GM21723 (cell line): ENCODE data around the gene DZIP1L.

Source experiments
- ATAC-seq: cut with Tn5 transposase; IDR thresholded peaks from one replicate; pipeline ENCODE4 v1.9.1; 2021; ENCODE audit warnings: mild to moderate bottlenecking, moderate library complexity; ENCODE audit not compliant: unreplicated experiment

DZIP1L gene

DNA sequence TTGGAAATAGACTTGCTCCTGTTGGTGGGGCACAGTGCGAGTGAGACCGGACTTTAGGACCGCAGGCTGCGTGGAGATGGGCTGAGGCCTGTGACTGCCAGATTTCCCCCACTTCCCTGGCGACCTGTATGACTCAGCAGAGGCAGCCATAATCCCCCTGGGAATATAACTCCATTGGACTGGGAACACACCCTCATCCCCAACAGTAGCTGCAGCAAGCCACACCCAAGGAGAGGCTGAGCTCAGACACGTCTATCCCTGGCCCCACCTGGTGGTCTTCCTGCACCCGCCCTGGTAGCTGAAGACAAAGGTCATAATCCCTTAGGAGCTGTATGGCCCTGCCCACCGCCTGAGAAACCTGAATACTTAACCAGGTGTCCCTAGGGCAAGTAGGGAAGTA, 42.6 kb downstream of the DZIP1L start:
- no peak for ATAC-seq

DNA sequence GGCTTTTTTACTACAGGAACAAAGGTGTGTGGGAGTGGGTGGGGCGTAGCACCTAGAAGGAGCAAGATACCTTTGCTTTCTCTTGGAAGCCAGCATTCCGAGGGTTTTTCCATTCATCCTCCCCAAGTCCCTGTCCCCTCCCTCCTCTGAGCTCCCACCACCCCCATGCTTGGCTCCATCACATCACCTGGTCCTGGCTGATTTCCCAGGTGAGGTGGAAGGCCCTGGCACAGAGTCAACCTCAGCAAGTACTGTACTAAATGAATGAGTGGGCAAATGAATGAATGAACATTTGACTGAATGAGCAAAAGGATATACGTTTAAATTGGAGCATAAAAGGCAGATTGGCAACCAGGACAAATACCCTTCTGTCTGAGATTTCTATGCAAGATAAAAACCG, 45.4 kb downstream of the DZIP1L start:
- ATAC-seq, result no peak

DNA sequence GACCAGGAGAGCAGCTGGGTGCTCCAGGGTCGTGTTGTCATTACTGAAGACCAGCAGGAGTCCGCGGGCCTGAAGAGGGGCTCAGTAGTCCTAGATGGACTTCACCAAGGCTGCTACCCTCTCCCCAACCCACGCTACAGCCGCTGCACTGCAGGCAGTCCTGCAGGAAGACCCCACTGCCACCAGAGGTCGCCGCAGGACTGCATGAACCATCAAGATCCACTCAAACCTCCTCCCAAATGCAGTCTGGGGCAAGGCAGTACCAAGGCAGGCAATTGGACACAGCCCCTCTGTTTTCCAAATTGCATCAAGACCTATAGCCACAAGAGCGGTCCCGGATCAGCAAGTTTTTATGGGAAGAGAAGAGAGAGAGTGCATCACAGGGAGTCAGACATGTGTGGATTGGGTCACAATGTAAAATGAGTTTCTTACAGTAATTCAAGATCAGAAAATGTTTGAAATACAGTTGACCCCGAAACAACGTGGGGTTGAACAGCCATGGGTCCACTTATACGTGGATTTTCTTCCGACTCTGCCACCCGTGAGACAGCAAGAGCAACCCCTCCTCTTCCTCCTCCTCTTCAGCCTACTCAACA, 46.7 kb downstream of the DZIP1L start:
- ATAC-seq, result peak; percentile 82

- ATAC-seq, result no peak
Measured at GRCh38 chr3:138068046-138068445, 47.4 kb downstream of the DZIP1L start.

DNA sequence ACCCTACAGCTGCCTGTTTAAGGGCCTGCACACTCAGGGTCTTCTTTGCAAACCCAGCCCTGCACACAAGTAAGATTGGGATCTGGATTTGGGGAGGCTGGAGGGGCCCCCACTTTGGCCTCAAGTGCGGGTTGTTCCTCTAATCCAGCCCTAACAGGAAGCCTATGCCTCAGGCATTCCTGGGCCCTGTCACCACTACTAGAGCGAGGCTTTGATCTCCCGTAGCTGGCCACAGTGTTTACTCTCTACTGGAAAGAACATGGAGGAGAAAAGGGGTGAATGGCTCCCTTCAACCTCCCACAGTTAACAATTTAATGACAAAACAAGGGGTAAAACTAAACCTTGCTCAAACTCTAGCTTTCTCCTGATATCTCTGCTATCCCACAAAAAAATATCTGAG, 48.4 kb downstream of the DZIP1L start:
- no peak for ATAC-seq

- peak; percentile 81 for ATAC-seq
Measured at GRCh38 chr3:138066383-138066782, 49.0 kb downstream of the DZIP1L start.

- ATAC-seq, result peak; percentile 20
Measured at GRCh38 chr3:138065949-138066348, 49.5 kb downstream of the DZIP1L start.

DNA sequence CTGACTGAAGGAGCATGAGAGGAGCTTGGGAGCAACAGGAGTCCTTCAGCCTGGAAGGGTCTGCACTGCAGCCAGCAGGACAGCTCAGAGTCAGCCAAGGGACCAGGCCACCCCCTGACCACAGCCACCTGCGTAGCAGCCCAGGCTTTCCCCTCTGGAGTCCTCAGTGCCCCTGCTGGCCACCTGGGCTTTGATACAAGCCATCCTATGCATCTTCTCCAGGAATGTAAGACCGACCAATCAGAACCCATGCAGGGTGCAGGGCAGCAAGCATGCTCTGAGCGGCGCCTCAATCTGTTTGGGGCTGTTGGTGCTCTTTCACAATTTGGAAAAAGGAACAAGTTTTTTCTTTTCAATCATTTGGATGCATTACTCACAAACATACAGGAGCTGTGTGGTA, 52.0 kb downstream of the DZIP1L start:
- no peak for ATAC-seq

DNA sequence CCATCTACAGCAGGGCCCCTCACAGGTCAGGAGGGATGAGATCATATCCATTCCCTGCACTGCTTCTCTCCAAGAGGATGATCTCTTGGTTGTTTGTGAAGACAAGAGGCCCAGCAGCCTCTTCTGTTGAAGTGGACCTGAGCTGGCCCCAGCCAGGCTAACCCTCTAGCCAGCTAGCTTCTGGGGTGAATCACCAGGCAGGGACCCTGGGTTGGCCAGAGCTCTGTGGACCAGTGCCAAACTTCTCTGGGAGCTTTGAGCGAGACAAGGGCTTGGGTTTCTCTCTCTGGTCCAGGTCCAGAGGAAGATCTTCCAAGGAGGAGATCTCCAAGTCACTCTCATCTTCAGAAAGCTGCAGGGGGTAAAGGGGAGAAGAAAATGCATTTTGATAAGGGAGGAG, 52.8 kb downstream of the DZIP1L start:
- ATAC-seq, result no peak

DNA sequence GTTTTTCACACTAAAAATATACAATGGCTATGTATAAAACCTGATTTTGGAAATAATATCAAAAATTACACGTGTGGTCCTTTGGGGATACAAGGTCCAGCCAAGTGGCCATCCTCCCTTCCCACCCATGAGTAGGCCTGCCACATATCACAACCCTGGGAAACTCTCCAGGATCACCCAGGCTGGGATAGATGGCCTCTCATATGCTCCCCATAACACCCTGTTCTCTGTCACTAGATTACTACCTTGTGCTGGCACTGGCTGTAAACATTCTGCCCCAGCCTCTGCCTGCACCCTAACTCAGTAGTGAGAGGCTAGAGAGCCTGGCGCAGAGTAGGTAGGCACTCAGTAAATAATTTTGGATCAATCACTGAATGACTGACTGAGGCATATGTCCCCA, 53.4 kb downstream of the DZIP1L start:
- ATAC-seq, result no peak

DNA sequence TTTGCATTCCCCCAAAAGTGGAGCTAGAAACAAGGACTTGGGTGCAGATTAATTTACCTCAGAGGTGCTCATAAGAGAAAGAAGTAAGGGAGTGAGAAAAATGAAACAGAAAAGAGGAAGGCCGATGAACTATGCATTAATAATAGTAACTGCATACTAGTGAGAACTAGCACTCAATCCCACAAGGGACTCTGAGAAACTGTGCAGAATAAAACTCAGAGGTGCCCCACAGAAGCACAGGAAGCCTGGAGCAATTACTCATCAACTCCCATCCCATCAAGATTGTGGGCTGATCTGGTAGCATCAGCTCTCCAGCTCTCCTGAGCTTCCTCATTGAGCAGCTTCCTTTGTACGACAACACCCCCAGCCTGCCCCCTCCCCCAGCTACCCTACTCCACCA, 54.6 kb downstream of the DZIP1L start:
- peak; percentile 61 for ATAC-seq

DNA sequence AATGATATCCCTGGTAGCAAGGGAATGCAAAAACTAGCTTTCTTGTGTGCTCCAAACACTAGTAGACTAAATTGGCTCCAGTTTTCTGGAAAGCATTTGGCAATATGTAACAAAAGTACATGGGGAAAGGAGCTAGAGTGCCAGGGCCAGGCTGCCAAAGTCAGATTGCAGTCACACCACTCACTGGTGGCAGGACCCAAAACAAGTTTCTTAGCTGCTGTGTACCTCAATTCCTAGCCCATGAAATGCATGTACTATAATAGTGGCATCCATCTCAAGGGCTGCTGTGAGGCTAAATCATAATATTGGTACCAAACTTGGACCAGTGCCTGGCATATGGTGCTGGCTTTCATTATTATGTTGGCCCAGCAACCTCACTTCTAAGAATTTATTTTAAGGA, 56.1 kb downstream of the DZIP1L start:
- no peak for ATAC-seq

- no peak for ATAC-seq
Measured at GRCh38 chr3:138057384-138057783, 58.0 kb downstream of the DZIP1L start.

GRCh38 chr3:138054057-138054456, 61.4 kb downstream of the DZIP1L start:
- no peak for ATAC-seq

DNA sequence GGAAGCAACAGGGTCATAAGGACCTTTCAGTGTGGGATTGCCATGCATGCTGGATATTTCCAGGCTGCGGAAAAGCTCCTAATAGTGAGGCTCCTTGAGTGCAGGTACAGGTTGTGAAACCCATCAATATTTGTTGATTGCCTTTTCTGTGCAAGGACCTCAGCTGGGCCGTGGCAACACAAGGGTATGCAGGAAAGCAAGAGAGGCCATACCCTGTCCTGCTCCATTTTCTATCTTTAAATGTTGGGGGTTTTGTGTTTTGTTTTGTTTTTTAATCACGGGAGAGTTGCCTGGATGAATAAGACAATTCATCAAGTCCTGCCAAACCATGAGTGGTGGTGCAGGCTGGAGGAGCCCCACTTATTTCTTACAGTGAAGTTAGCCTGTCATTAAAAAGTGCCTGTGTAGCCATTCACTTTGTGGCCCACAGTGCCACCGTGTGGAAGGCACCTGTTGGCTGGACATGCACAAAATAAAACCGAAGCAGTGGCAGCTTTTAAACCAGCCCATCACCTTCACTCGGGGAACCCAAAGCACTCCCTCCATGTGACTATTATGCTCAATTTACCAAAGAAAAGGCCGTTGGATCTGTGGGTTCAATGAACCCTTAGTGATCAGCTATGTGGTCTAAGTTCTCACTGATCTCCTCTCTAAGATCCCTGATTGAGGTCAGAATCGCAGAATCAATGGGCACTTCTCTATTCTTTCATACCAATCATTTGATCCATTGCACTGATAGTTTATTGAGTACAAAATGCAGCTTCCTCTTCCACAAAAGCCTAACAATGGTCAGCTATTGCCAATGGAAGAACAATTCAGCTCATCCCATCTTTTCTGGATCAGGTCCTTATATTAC, 63.2 kb downstream of the DZIP1L start:
- ATAC-seq, result peak; percentile 88

DNA sequence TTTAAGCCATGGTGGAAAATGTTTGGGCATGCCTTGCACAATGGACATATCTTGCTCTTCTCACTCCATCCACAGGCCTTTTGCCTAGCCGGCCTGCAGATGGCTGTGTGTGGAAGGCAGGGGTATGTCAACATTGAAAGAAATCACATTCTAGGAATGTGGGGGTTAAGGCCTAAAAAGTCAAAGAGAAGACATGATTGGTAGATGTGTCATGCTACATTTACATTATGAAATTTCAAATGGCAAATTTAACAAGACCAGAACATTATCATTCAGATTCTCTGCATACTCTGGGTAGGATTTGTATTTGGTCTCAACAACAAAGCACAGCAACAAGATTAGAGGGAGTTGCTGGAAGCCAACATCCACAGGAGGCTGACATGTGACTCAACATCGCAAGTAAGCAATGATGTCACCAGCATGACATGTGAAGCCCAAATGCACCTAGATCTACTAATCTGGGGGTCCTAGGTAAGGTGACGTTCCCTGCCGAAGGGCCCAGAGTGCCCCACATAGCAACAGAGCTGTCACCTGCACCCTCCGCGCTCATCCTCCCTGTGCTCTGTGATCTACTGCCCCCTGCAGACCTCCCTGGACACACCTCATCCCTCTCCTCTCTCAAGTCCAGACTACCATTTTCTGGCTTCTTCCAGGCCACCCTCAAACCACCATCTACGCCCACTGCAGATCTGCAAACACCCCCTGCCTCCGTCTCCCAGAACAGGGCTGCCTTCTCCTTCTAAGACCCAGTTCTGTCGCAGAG, 66.1 kb downstream of the DZIP1L start:
- no peak for ATAC-seq

DNA sequence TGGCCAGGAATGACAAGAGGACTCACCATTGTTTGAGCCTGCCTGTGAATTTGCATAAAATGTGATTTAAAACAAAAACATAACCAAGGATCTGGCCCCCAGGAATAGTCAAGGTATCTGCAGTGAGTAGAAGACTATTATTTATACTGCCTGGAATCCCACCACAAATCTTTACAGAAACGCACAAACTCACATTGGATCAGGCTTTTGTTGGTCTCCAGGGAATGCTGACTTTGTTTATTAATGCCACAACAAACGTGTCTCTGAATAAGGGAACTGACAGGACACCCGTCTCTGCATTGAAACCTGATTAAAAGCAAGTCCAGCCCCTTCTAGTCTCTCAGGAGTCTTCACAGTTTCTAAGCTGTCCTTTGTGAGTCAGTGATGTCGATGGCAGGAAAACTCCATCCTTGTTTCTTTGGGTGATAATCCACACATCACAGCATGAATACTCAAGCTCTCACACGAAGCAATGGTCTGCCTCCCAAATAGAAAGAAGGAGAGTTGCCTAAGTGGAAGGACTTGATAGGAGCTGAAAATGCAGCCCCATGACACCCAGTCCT, 67.7 kb downstream of the DZIP1L start:
- ATAC-seq, result no peak

- ATAC-seq, result no peak
Measured at GRCh38 chr3:138046955-138047354, 68.5 kb downstream of the DZIP1L start.

DNA sequence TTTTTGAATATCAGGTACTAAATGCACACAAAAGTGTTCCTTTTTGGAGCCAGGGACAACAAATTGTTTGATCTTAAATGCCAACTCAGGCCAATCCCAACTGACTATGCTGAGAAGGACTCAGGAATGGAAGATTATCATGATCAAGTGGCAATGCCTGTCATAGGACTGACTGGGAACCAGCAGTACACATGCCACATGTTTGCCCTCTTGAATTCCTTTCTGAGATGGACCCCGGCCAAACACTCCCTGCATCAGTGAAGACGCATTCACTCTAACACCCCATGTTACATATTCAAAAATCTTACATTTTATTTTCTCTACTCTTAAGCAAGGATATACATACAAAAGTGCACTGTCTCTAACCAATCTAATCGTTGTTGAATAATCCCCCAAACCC, 69.3 kb downstream of the DZIP1L start:
- ATAC-seq, result no peak

DNA sequence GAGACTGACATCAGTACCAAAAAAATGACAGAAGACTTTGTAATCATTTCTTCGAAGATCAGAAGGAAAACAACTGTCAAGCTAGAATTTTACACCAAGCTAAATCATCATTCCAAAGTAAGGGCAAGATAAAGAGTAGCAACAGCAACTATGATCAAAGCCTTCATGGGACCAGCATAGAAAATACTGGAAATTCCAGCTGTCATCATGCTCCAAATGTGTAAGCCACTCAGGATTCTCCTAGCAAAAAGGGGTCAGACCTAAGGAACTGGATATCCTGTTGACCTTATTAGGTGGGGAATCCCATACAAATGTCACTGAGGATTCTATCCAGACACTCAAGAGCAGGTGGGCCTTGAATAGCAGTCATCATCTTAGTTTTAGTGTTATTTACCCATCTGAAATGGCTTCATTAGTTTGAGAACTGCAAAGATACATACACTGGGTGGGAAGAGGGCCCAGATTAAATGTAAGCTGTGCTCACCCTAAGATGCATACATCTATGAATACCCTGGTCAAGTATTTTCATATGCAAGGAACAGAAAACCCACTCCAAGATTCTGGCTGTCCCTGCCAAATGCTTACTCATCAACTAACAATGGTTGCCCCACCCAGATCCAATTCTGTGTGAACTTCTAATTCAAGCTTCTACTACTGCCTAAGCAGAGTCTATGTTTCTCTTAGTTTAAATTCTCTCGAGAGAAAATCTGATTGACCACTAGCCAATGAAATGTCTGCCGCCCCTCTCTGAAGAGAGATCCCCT, 72.0 kb downstream of the DZIP1L start:
- ATAC-seq, result no peak

GRCh38 chr3:138042043-138042442, 73.4 kb downstream of the DZIP1L start:
- no peak for ATAC-seq
